ENCODE measurements around the gene GPC6. TPM values are rescaled to one million over a fixed set of nuclear protein-coding genes. Genes with fewer than 3 reads are reported as not detected.

The GPC6 gene
- total and polyA plus RNA-seq, 9 of the 15 experiments (the other 6 are each of a cell fraction or from before 2014, with no cell fraction given): under 0.01 to 0.20 (median 0.01) TPM; not detected in 4

GRCh38 chr13:94232161-94232950, 1005.7 kb downstream of the GPC6 start:
- H4K20me1 ChIP-seq (replicated peaks; ENCODE audit: control insufficient read depth, insufficient read depth, low read length): no peaks in the 10 kb centered on the region
- WGBS (ENCODE audit: insufficient coverage, low coverage, missing lambda C conversion rate): 0% methylated on average over 9 of the region's 9 CpGs
- no peaks in the 10 kb centered on the region for H3K9me1 ChIP-seq (ENCODE audit: control insufficient read depth, insufficient read depth, low read length)
- H3K27ac ChIP-seq (ENCODE audit: extremely low read depth, low read depth, low read length): no peak overlapping the region
- H3K9ac ChIP-seq (ENCODE audit: insufficient read depth in 1 of 2, low read depth in 2 of 2, low read length in 2 of 2): no peak overlapping the region
- in situ Hi-C loops (cut with MboI): no loop called here
- no peaks in the 10 kb centered on the region for H3K79me2 ChIP-seq (ENCODE audit: control insufficient read depth, insufficient read depth, low read length)
- ATAC-seq: no peak
- no peak for DNase-seq (ENCODE audit: extremely low read depth in 1 of 4, low spot score in 3 of 4)
- no peak overlapping the region for H3K4me3 ChIP-seq
- no peak overlapping the region for H3K4me2 ChIP-seq (ENCODE audit: insufficient read depth, low read length)
- H2AFZ ChIP-seq (ENCODE audit: low read depth, low read length): no peak overlapping the region
- ChIA-PET CTCF (ENCODE audit: low intra/inter-chr PET ratio) (no interaction called here), POLR2A (no interaction called here)
- no peaks in the 10 kb centered on the region for H3K9me3 ChIP-seq (replicated peaks; ENCODE audit: control insufficient read depth, insufficient read depth, low read depth, low read length)
- no peaks in the 10 kb centered on the region for H3K36me3 ChIP-seq (ENCODE audit: control insufficient read depth, insufficient read depth, low read length)
- H3K4me1 ChIP-seq (replicated peaks in 1 of 2; ENCODE audit: control insufficient read depth in 2 of 2, insufficient read depth in 2 of 2, low read length in 2 of 2): no peaks in the 10 kb centered on the region
- no peak for FAIRE-seq
- intact Hi-C loops (cut with micrococcal nuclease): no loop called here
- BruUV-seq (replicated peaks): no TSS peak
- no peaks in the 10 kb centered on the region for H3K27me3 ChIP-seq (ENCODE audit: control insufficient read depth in 2 of 2, insufficient read depth in 2 of 2, low read length in 2 of 2)
- TF ChIP-seq, protein P1, sequence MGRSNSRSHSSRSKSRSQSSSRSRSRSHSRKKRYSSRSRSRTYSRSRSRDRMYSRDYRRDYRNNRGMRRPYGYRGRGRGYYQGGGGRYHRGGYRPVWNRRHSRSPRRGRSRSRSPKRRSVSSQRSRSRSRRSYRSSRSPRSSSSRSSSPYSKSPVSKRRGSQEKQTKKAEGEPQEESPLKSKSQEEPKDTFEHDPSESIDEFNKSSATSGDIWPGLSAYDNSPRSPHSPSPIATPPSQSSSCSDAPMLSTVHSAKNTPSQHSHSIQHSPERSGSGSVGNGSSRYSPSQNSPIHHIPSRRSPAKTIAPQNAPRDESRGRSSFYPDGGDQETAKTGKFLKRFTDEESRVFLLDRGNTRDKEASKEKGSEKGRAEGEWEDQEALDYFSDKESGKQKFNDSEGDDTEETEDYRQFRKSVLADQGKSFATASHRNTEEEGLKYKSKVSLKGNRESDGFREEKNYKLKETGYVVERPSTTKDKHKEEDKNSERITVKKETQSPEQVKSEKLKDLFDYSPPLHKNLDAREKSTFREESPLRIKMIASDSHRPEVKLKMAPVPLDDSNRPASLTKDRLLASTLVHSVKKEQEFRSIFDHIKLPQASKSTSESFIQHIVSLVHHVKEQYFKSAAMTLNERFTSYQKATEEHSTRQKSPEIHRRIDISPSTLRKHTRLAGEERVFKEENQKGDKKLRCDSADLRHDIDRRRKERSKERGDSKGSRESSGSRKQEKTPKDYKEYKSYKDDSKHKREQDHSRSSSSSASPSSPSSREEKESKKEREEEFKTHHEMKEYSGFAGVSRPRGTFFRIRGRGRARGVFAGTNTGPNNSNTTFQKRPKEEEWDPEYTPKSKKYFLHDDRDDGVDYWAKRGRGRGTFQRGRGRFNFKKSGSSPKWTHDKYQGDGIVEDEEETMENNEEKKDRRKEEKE (IDR thresholded peaks at IDR 0.05; ENCODE audit: borderline replicate concordance in 1 of 2, control insufficient read depth in 1 of 2, low read depth in 2 of 2, low read length in 1 of 2): no peak
- TF ChIP-seq, protein P2, sequence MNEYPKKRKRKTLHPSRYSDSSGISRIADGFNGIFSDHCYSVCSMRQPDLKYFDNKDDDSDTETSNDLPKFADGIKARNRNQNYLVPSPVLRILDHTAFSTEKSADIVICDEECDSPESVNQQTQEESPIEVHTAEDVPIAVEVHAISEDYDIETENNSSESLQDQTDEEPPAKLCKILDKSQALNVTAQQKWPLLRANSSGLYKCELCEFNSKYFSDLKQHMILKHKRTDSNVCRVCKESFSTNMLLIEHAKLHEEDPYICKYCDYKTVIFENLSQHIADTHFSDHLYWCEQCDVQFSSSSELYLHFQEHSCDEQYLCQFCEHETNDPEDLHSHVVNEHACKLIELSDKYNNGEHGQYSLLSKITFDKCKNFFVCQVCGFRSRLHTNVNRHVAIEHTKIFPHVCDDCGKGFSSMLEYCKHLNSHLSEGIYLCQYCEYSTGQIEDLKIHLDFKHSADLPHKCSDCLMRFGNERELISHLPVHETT (CRISPR knock-in tag; conservative IDR thresholded peaks at IDR 0.05 in 1 of 2, IDR thresholded peaks at IDR 0.05 in 1 of 2): no peak
- TF ChIP-seq, protein P3, sequence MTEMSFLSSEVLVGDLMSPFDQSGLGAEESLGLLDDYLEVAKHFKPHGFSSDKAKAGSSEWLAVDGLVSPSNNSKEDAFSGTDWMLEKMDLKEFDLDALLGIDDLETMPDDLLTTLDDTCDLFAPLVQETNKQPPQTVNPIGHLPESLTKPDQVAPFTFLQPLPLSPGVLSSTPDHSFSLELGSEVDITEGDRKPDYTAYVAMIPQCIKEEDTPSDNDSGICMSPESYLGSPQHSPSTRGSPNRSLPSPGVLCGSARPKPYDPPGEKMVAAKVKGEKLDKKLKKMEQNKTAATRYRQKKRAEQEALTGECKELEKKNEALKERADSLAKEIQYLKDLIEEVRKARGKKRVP (CRISPR knock-in tag; IDR thresholded peaks at IDR 0.05): no peak
- TF ChIP-seq ZNF318 (IDR thresholded peaks at IDR 0.05; ENCODE audit: borderline replicate concordance in 1 of 2, low read depth in 1 of 2): no peak
- no peak for TF ChIP-seq NFATC3 (IDR thresholded peaks at IDR 0.05)
- TF ChIP-seq CBFA2T3 (IDR thresholded peaks at IDR 0.05): no peak
